ENCODE results near the gene MOB3A.

- no peak for TF ChIP-seq CTCF (conservative IDR thresholded peaks at IDR 0.05; ENCODE audit: low read length)
- no peak for TF ChIP-seq EZH2phosphoT487 (IDR thresholded peaks at IDR 0.05; ENCODE audit: borderline replicate concordance)
These were observed 12.8 kb downstream of the MOB3A start for GRCh38 chr19:2083174-2083854.

All from Loucy (cell line).